NCI-H1694 (cell line): ENCODE results near the gene GPRC5D.

ENCODE experiments used
- DNase-seq: peaks from one replicate; lab custom pipeline; 2025; lab: John Stamatoyannopoulos, UW

GPRC5D gene

DNA sequence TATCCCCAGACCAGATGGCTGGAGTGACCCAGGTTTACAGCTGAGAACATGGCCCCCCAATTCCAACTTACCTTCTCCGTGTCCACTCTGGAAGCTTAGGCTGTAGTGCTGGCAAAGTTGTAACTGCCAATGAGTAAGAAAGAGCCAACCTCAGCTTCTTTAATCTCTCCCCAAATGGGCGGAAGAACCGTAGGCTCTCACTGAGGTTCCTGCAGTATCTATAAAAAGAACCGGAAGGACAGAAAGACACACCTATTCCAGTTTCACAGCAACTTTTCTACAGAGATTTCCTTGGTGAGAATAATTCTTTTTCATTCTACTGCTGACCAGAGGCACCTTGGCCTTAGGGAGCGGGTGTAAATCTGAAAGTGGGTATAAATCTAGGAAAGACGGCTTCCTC lies at the start of gene GPRC5D:
Gene GPRC5D, minus strand, starts transcription at position 135 of the 400 bp plus-strand sequence. CDS start 1,786 bp downstream, outside the sequence.
- DNase-seq = no peak

DNA sequence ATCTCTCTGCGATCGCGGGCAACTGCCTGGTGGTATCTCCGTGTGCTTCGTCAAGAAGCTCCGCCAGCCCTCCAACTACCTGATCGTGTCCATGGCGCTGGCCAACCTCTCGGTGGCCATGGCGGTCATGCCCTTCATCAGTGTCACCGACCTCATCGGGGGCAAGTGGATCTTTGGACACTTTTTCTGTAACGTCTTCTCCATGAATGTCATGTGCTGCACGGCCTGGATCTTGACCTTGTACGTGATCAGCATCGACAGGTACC lies 49.7 kb upstream of the GPRC5D start:
- no peak for DNase-seq

DNA sequence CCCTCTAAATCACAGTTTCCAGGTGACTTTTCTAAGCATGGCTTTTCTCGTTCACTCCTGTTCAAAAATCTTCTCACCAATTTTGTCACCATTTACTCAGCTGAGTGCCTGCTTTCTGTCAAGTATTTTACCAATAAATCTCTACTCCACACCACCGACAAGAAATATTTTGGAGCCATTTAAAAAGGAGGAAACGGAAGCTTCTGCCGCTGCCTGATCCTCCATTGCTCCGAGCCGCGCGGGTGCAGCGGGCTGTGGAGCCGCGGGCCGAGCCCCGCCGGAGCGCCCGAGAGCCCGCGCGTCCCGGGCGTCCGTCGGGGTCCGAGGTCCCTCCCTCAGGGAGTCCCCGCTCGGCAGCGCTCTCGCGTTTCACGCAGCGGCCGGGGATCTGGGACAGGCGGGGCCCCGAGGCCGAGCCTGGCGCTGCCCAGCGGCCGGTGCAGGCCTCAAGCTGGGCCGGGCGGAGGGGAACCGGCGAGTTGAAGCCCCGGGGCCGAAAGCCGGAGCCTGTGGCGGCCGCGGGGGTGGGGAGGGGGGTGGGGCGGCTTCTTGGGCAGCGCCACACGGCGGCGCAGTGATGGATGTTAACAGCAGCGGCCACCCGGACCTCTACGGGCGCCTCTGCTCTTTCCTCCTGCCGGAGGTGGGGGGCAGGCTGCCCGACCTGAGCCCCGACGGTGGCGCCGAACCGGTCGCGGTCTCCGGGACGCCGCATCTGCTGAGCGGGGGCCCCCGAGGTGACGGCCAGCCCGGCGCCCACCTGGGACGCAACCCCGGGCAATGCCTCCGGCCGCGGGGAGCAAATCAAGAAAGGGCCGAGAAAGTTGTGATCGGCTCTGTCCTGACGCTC lies 49.2 kb upstream of the GPRC5D start:
- no peak for DNase-seq

DNA sequence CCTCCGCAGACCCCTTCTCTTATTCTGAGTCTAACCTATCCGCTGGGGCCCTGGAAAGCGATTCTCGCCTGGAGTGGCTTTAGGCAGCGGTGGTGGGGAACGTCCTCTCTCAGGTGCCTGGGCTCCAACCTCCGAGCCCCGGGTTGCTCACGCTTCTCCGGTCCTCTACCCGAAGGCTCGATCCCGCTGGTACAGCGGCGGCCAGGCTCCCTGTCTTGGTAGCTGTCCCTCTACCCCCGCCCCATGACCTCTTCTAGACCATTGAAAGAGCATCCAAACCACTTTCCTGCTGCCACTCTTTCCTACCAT lies 48.6 kb upstream of the GPRC5D start:
- DNase-seq = no peak

DNA sequence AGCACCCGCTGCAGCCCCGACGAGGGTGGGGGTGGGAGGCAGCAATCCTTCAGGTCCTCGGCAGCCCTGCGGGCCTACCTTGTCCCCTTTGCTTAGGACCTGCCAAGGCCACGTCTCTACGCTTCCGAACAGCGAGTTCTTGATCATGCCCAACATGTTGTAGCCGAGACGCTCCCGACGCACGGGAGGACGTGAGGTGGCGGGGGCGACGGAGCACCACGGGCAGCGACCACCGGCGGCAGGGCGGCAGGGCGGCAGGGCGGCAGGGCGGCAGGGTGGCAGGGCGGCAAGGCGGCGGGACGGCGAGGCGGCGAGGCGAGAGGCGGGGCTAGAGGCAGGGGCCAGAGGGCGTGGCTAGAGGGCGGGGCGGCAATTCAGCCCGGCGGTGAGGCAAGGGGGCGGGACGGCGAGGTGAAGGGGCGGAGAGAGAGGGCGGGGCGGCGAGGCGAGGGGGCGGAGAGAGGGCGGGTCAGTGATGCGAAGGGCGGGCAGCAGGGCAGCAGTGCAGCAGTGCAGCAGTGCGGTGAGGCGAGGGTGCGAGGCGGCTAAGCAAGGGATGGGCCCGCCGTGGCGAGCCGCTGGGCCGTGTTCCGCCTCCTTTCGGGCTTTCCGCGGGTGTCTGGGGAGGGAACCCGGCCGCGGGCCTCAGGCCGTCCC lies 48.1 kb upstream of the GPRC5D start, which contains the start of gene HEBP1:
Gene HEBP1, minus strand, starts transcription at position 307 of the 657 bp plus-strand sequence. Its CDS starts 151 bp downstream, at position 156.
- peak; percentile 79 for DNase-seq

DNA sequence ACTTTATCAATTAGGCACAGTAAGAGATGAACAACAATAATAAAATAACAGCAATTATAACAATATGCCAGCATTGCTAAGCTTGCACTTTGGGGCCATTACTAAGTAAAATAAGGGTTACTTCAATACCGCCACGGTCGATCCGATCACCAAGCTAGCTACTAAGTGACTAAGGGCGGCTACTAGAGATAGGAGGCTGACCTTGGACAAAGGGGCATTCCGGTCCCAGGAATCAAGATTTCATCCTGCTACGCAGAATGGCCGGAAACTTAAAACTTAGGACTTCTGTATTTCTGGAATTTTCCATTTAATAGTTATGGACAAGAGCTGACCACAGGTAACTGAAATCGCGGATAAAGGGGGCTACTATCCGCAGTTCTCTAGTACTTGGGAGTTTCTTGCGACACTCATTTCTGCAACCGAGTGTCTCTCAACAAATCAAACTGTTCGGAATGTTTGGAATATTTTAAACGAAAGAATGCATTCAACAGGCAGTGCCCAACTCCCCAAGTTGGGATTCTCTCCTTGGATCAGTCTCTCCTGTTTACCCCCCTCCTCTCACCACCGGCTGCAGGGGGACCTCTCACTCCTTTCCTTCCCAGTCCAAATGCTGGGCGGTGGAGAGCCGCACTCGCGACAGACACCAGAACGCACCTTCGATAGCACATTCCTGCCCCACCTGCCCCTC lies 47.4 kb upstream of the GPRC5D start:
- no peak for DNase-seq

DNA sequence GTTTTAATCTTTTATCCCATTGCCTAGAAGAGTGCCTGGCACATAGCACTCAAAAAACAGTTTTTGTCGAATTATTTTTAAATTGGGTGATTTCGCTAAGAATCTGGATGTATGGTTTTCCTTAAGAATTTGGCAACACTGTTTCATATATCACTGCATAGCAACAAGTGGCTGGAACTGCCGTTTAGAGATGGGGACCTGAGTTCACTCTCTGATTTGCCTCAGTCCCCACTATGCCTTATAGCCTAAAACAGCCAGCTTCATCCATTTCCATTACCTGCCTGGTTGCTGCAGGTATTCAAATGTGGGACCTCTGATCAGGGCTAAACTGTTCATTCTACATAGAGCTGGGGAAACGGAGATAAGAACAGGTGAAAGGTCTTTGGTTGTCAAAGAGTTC lies 46.3 kb upstream of the GPRC5D start:
- DNase-seq = no peak

DNA sequence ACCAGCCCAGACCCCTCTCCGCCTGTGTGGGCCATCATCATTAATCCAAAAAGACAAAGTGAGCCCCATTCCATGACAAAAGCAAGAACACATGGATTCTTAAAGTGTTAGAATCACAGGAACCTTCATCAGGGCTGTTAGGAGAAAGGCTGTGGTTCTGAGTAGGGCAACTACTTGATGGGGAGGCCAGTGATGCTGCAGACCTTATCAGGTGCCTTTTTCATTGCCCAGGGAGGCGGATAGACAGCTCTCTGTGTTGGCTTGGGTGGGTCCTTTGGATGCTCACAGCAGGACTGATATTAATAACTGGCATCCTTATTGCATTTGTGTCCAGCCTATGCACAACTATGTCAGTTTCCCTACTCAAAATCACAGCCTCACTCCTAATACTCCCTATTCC lies 45.8 kb upstream of the GPRC5D start:
- no peak for DNase-seq

DNA sequence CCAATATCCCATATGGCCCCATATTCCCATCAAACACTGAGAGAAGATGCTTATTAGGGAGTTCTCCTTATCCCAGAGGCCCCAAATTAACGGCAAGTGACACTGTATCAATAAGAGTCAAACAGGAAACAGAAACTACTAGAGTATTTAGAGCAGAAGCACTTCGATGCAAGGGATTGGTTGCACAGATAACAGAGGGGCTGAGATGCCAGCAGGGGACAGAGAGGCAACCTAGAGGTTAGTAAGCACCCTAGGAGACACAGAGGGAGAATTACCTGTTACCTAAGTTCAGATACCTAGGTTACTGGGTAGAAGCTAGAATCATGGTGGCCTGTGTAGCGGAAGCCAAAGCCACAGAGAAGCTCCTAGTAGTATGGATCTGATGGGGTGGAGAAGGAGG lies 45.2 kb upstream of the GPRC5D start:
- no peak for DNase-seq

DNA sequence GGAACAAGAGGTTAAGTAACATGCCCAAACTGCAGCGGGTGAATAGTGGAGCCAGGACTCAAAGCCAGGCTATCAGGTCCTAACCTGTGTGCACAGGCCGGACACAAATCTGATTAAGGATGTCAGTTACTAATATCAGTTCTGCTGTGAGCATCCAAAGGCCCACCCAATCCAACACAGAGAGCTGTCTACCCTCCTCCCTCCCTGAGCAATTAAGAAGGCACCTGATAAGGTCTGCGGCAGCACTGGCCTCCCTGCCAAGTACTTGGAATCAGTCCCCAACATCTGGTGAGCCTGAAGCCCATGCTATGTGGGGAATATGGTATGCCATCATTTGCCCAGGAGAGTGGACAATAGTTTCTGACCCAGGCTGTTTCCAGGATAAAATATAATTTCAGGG lies 44.2 kb upstream of the GPRC5D start:
- DNase-seq = no peak

DNA sequence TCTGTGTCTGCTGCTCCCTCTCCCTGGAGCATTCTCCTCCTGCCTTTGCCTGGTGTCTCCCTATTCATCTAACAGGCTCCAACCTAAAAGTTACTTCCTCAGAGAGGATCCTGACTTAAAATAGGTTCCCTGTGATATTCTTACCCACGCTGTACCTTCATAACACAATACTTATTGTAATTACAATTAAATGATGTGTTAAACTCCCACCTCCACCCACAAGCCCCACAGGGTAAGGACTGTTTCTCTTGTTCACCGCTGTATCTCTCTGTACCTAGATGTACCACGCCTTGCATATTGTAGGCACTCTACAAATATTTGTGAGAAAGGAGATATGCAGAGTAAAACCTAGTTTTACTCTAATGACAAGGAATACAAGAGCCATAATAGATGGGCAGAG lies 43.1 kb upstream of the GPRC5D start:
- no peak for DNase-seq

DNA sequence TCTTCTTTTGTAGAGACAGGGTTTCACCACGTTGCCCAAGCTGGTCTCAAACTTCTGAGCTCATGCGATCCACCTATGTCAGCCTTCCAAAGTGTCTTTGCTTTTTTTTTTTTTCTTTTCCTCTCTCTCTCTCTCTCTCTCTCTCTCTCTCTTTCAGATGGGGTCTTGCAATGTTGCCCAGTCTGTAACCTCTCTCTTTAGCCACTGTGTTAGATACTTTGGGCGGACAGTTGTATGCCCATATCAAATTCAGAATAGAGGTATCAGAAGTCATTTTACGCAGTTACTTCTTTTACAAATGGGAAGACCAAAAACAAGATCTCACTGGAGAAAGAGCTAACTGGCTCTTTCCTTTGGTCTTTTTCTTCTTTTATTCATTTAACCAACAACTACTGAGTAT lies 41.4 kb upstream of the GPRC5D start:
- DNase-seq = no peak

DNA sequence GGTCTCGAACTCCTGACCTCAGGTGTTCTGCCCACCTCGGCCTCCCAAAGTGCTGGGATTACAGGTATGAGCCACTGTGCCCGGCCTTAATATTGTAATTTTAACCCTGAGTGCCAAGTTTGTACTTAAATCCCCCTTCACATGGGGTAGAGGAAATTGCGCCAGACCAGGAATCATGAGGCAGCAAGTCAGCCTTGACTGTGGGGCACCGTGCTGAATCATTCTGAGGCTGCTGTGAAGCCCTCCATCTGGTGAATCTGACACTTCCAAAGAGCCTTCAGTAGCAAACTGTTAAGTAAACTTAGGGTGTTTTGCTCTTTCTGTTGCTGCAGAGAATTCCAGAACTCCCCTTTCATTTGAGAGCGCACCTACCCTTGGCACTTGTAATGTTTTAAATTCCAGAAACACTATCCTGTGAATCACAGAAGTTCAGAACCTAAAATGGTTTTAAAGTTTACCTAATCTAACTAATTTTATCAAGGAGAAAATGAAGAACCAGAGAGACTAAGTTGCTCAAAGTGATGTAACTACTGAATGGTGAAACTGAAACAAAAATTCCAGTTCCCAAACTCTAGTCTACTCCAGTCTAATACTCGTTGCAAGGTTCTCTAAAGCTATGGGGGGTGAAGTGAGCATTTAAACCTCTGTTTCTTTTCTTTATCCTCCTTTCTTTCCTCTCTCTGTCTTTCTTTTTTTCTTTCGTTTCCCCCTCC lies 40.6 kb upstream of the GPRC5D start:
- DNase-seq = no peak

DNA sequence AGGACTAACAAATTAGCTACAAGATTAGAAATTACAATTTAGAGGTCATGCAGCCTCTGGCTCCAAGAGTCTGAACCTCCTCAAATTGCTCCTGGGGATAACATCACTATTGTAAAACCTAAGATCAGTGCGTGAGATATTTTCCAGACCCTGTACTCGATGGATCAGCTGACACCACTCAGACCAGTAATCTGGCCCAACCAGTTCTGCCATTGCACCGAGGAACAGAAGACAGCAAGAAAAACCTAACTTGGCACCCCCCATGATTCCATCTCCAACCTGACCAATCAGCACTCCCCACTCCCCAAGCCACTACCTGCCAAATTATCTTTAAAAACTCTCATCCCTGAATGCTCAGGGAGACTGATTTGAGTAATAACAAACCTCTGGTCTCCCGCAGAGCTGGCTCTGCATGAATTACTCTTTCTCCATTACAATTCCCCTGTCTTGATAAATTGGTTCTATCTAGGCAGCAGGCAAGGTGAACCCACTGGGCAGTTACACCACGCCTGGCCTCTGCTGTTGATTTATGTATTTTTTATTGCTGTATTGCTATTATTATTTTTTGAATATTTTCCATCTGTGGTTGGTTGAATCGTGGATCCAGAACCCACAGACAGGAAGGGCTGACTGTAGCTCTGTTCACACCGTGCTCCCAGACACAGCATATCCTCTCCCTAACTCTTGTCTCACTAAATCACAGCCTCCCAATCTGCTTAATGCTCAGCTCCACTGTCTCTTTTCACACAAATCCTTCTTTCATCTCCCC lies 38.9 kb upstream of the GPRC5D start:
- no peak for DNase-seq

DNA sequence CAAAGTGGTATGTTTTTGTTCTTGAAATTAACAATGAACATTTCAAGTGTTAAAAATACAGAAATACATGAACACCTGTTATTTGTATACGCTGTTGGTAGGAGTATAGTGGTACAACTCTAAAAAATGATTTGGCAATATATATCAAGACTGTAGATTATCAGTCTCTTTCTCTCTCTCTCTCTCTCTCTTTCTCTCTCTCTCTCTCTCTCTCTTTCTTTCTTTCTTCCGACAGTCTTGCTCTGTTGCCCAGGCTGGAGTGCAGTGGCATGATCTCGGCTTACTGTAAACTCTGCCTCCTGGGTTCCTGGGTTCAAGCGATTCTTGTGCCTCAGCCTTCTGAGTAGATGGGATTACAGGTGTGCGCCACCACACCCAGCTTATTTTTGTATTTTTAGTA lies 35.5 kb upstream of the GPRC5D start:
- DNase-seq = no peak

DNA sequence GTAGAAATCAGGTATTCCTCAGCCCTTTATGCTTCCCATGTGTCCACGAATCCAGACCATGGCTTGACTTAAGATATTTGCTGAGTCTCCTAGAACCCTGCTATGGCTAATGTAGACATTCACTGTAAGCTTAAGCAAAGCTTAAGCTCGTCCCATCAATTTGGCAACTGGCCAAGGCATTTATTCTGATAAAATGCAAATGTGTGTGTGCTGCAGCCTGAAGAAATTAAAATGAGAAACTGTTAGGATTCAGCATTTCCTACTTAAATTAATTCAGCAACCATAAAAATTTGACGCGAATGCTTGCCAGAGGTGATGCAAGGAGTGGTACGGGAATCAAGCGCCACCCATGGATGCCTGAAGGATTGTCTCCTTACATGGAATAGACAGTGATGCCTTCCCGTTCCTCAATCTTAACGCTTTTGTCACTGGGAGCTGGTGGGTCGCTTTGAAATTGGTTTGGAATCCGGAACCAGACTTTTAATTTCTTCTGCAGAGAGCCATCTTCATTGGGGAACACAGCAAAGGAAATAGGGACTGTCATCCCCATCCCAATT lies 34.9 kb upstream of the GPRC5D start:
- no peak for DNase-seq

DNA sequence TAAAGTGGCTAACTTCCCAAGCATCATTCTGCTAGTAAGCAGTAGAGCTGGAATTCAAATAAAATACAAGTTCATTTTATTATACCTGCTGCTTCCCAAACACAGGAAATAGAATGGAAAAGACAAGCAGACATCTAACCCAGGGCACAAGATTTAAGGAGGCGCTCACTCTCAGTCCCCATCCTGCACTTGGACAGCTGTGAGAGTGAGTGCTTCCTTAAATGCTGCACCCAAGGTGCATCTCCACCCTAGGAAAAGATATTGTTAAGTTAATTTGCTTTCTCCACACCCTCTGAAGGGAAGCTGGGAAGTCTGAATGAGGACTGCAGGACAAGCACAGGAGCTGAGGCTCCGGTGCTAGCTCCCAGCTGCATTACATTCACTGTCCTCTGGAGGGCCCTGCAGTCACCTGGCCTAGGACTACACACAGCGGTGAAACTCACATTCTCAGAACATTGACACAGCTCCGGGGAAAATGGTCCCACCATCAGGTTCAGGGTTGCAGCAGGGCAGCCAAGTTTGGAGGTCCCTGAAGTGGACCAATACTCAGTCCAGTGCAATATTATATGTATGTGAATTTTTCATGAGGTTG lies 33.9 kb upstream of the GPRC5D start:
- peak; percentile 26 for DNase-seq

DNA sequence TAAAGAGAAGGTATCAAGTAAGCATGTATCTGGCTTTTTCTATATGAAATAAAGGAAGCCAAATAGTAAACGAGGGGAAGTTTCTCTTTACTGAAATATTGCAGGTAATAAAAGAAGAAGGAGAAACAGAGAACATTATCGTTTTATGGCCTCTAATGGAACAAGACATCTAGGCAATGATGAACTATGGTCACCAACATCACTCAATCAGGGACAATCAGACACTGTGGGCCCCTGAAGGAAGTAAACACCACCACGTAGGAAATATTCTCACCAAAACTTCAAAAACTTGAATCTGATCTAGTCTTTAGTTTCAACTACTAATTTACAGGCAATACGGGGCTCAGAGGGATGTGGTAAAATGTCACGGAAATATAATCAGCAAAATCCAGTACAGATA lies 32.2 kb upstream of the GPRC5D start:
- DNase-seq = no peak

DNA sequence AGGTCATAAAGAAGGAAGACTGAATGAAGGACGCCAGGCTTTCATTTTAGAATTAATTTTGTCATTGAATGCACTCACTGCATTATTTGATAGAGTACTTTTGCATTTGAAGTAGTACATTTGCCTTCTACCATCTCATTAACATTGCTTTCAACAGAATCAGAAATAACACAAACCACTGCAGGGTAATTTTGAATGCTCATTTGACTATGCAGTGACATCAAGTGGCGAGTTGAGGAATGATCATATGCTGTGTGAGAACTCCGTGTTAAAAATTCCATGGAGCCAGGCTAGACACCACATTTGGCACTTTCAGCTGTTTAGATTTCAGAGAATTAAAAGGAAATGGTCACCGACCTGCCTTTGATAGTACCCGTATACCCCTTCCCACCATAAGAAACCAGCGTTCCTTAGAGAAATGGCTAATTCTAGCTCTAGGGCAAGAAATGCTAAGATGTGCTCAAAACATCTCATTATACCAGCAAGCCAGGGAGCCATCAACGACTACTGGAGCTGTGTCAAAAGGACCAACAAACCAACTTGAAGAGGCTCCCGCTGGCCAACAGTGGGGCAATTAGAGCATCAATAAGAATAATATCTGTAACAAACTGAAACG lies 31.6 kb upstream of the GPRC5D start:
- DNase-seq = peak; percentile 80

DNA sequence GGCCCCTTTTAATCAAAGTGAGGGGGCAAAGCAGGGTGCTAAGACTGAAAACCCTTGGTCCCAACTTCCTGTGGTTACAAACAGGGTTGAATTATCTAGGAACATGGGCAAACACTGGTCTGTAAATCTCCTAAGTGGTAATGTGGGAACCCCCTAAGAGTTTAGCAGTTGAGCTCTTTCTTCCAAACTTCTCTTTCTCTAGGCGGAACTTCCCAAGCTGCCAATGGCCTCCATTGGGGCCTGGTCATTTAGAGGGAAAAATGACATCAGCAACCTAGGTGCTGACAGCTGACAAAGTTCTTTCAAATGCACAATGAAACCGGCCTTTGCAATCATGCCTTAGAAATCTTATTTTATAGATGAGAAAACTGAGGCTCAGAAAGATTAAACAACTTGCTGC lies 30.4 kb upstream of the GPRC5D start:
- no peak for DNase-seq
